Endothelial cell of umbilical vein (primary cell): Measurements from ENCODE around the gene ANKRD33B. TPM values are rescaled to one million over a fixed set of nuclear protein-coding genes. Genes with fewer than 3 reads are reported as not detected.

Experiments
- BruUV-seq: library from RNA; stranded (reverse); fragments of 400-500 nt; replicated peaks from 2 replicates; lab custom pipeline; 2021; lab: Mats Ljungman, UMichigan
- CTCF ChIA-PET: fragments of 300-600, 350-600 bp; sonication (Branson Sonifier 250); formaldehyde crosslinking; loops from one replicate; lab custom pipeline; 2021; ENCODE audit warnings: antibody characterized with exemption, inconsistent platforms; lab: Charles Lee
- POLR2A ChIA-PET: fragments of 300-600, 350-600 bp; sonication (Branson Sonifier 250); formaldehyde crosslinking; loops from one replicate; lab custom pipeline; 2021; ENCODE audit warnings: antibody characterized with exemption, inconsistent platforms; lab: Charles Lee
- DNase-seq: peaks from one replicate; pipeline ENCODE4 v3.0.0-alpha.2; 2011; ENCODE audit warnings: low read depth, low spot score
- FAIRE-seq: peaks from 2 replicates; lab custom pipeline; 2011; peaks lifted over from hg19 to GRCh38; lab: Jason Lieb, UNC
- H2AFZ ChIP-seq: 2 replicates; pipeline ENCODE4 v1.6.0; 2012; ENCODE audit warnings: low read depth, low read length, control low read depth, inconsistent platforms
- H3K27ac ChIP-seq: 2 replicates; pipeline ENCODE4 v1.5.1; 2011; ENCODE audit warnings: low read depth, mild to moderate bottlenecking, control low read depth, low read length, moderate library complexity; ENCODE audit not compliant: insufficient read depth
- H3K27me3 ChIP-seq, 2 experiments: 2 replicates each; pipeline versions ENCODE4 v1.6.0 to v1.6.1; 2011; ENCODE audit warnings: low read length in 2 of 2, mixed read lengths in 1 of 2; ENCODE audit not compliant: control insufficient read depth in 2 of 2, insufficient read depth in 2 of 2
- H3K36me3 ChIP-seq, 2 experiments: 2 replicates in 1 of 2; 3 replicates in 1 of 2; pipeline ENCODE4 v1.5.1; 2011; ENCODE audit warnings: low read length in 2 of 2, mild to moderate bottlenecking in 1 of 2, moderate library complexity in 1 of 2; ENCODE audit not compliant: control insufficient read depth in 2 of 2, insufficient read depth in 2 of 2; ENCODE audit errors: extremely low read depth in 1 of 2
- H3K4me1 ChIP-seq: 3 replicates; pipeline ENCODE4 v1.5.1; 2011; ENCODE audit warnings: mild to moderate bottlenecking, low read length; ENCODE audit not compliant: control insufficient read depth, insufficient read depth; ENCODE audit errors: extremely low read depth
- H3K4me2 ChIP-seq: 2 replicates; pipeline ENCODE4 v1.6.1; 2011; ENCODE audit warnings: low read length, control low read depth, mixed read lengths; ENCODE audit not compliant: insufficient read depth
- H3K4me3 ChIP-seq, 3 experiments: fragments of 200-600 bp in 1 of 3; sonication (generic), shearing (Covaris generic) in 1 of 3; replicated peaks in 1 of 3; 2 replicates each; pipeline ENCODE4 v1.5.1; 2011 to 2016; ENCODE audit warnings: control low read depth in 3 of 3, low read length in 3 of 3, mild to moderate bottlenecking in 2 of 3, inconsistent platforms in 1 of 3, low read depth in 1 of 3, moderate library complexity in 1 of 3; ENCODE audit not compliant: insufficient read depth in 1 of 3
- H3K79me2 ChIP-seq: 2 replicates; pipeline ENCODE4 v1.6.0; 2012; ENCODE audit warnings: low read length, inconsistent platforms; ENCODE audit not compliant: control insufficient read depth, insufficient read depth
- H3K9ac ChIP-seq: replicated peaks from 2 replicates; pipeline ENCODE3; 2011; ENCODE audit warnings: low read length, control low read depth; ENCODE audit not compliant: insufficient read depth; ENCODE audit errors: extremely low read depth
- H3K9me1 ChIP-seq: replicated peaks from 3 replicates; pipeline ENCODE4 v1.6.0; 2011; ENCODE audit warnings: mild to moderate bottlenecking, low read length; ENCODE audit not compliant: control insufficient read depth, insufficient read depth; ENCODE audit errors: extremely low read depth
- H3K9me3 ChIP-seq: replicated peaks from 2 replicates; pipeline ENCODE4 v1.5.1; 2012; ENCODE audit warnings: low read length, inconsistent platforms; ENCODE audit not compliant: control insufficient read depth, insufficient read depth
- H4K20me1 ChIP-seq: replicated peaks from 2 replicates; pipeline ENCODE3; 2011; ENCODE audit warnings: mild to moderate bottlenecking, low read length; ENCODE audit not compliant: control insufficient read depth, insufficient read depth; ENCODE audit errors: extremely low read depth
- CTCF ChIP-seq, 2 donors: IDR thresholded peaks; 1 replicate in 1 of 2; 2 replicates in 1 of 2; pipeline ENCODE4 v1.5.1; 2011; ENCODE audit warnings: low read length in 2 of 2, mild to moderate bottlenecking in 2 of 2, moderate library complexity in 2 of 2, control low read depth in 1 of 2, inconsistent platforms in 1 of 2, low read depth in 1 of 2; ENCODE audit not compliant: insufficient read depth in 1 of 2; ENCODE audit errors: extremely low read depth in 1 of 2
- EZH2 ChIP-seq: IDR thresholded peaks from 2 replicates; pipeline ENCODE4 v1.6.1; 2012; ENCODE audit warnings: borderline replicate concordance, low read depth, mild to moderate bottlenecking, moderate library complexity, low read length, inconsistent platforms; ENCODE audit not compliant: severe bottlenecking
- FOS ChIP-seq: IDR thresholded peaks from 2 replicates; pipeline ENCODE4 v1.6.1; 2011; ENCODE audit warnings: mild to moderate bottlenecking, low read length, moderate library complexity, borderline replicate concordance; ENCODE audit not compliant: insufficient read depth
- GATA2 ChIP-seq: IDR thresholded peaks from 2 replicates; pipeline ENCODE4 v1.7.0; 2011; ENCODE audit warnings: low read depth, mild to moderate bottlenecking, moderate library complexity, mixed read lengths, low read length; ENCODE audit not compliant: insufficient read length, insufficient read depth
- JUN ChIP-seq: IDR thresholded peaks from 2 replicates; pipeline ENCODE4 v1.6.1; 2011; ENCODE audit warnings: borderline replicate concordance, low read depth; ENCODE audit not compliant: insufficient read length, insufficient read depth
- MAX ChIP-seq: IDR thresholded peaks from 2 replicates; pipeline ENCODE4 v1.6.1; 2011; ENCODE audit not compliant: insufficient read depth, insufficient read length
- MYC ChIP-seq: IDR thresholded peaks from one replicate; pipeline ENCODE4 v1.6.1; 2011; ENCODE audit warnings: mild to moderate bottlenecking, low read depth, low read length
- POLR2A ChIP-seq: IDR thresholded peaks from 2 replicates; pipeline ENCODE4 v1.6.1; 2012; ENCODE audit warnings: low read depth, mild to moderate bottlenecking, control low read depth, low read length
- POLR2AphosphoS5 ChIP-seq: IDR thresholded peaks from 2 replicates; pipeline ENCODE4 v1.6.1; 2012; ENCODE audit warnings: low read depth, mild to moderate bottlenecking, control low read depth, low read length, moderate library complexity; ENCODE audit not compliant: insufficient read depth
- dilution Hi-C: fragments of 300-500 bp; cut with MboI; formaldehyde crosslinking; loops from one replicate; pipeline ENCODE4 v1.15.0; 2019; ENCODE audit warnings: low sequenced_read_pairs; ENCODE audit not compliant: extremely low pct_ligation_motif_present
- intact Hi-C: fragments of 100-400 bp; cut with micrococcal nuclease; formaldehyde crosslinking; loops from one replicate; pipeline ENCODE4 v1.10.0; 2022
- polyA plus RNA-seq, 4 experiments: library from polyadenylated mRNA; depleted of rRNA in 3 of 4; stranded (reverse) in 3 of 4; unstranded in 1 of 4; fragments of >200 nt; gene quantifications; 2 replicates each; pipeline versions ENCODE4 v1.2.1 to v1.2.3, GENCODE V29; 2011 to 2012; ENCODE audit warnings: missing spikeins in 1 of 4
- total RNA-seq: library from RNA; stranded (reverse); gene quantifications from 2 replicates; pipeline ENCODE4 v1.2.3, GENCODE V29; 2021

ANKRD33B gene
- total and polyA plus RNA-seq, 2 donors (not counting 3 experiments of a cell fraction or from before 2014, with no cell fraction given), result 2.4 to 5.4 TPM

- no peaks in the 10 kb centered on the region for H3K4me1 ChIP-seq
- CTCF ChIA-PET, result no interaction called here
- no peaks in the 10 kb centered on the region for H4K20me1 ChIP-seq
- H3K9ac ChIP-seq, result no peak overlapping the region
- no peak overlapping the region for H3K27ac ChIP-seq
- H3K4me3 ChIP-seq, result no peak overlapping the region
- BruUV-seq, result no TSS peak
- no peak overlapping the region for H3K4me2 ChIP-seq
- no peak overlapping the region for H2AFZ ChIP-seq
- peaks cover 9 to 30% of the 10 kb centered on the region in 2 experiments for H3K36me3 ChIP-seq
- FAIRE-seq (no peak), DNase-seq (no peak)
- H3K79me2 ChIP-seq, result no peaks in the 10 kb centered on the region
- no peak for TF ChIP-seq JUN
- no peak for TF ChIP-seq MAX
- TF ChIP-seq CTCF (IDR thresholded peaks at IDR 0.05; ENCODE audit: extremely low read depth in 1 of 2, insufficient read depth in 1 of 2, low read depth in 1 of 2, low read length in 2 of 2), result no peak
- no peak for TF ChIP-seq POLR2A
- TF ChIP-seq MYC, result no peak
- no peak for TF ChIP-seq EZH2
- TF ChIP-seq POLR2AphosphoS5, result no peak
- no peak for TF ChIP-seq FOS
- no peak for TF ChIP-seq GATA2
- no peaks in the 10 kb centered on the region for H3K9me3 ChIP-seq
- no peaks in the 10 kb centered on the region for H3K9me1 ChIP-seq
- dilution Hi-C loops, result no loop called here
- no peaks in the 10 kb centered on the region for H3K27me3 ChIP-seq
- POLR2A ChIA-PET, result no interaction called here
- intact Hi-C loops, result no loop called here
These were observed 113.1 kb downstream of the ANKRD33B start for GRCh38 chr5:10676946-10677345.
